NCI-H460 (cell line): ENCODE measurements around the gene RABL6. TPM values are rescaled to one million over a fixed set of nuclear protein-coding genes. Genes with fewer than 3 reads are reported as not detected.
"Not testable (repeated sequence)": the region's sequence is repeated elsewhere in the genome, so short reads cannot be mapped to it uniquely, and the experiment has no call there.

Experiments
- DNase-seq: peaks from one replicate; pipeline ENCODE4 v3.0.0-alpha.2; 2016; ENCODE audit warnings: low read depth; ENCODE audit errors: extremely low read depth
- total RNA-seq: library from RNA; depleted of rRNA; stranded (reverse); fragments of >200 nt; shearing (Covaris generic); gene quantifications from 2 replicates; pipeline ENCODE4 v1.2.3, GENCODE V29; 2014

Gene RABL6
- total RNA-seq, 1 experiment from 2014 or later = 69.4 TPM

- no peak for DNase-seq
Measured at GRCh38 chr9:136854842-136855460, 47.2 kb downstream of the RABL6 start.

GRCh38 chr9:136855461-136856078 is 47.8 kb downstream of the RABL6 start:
- DNase-seq = no peak

GRCh38 chr9:136856079-136856476 is 48.3 kb downstream of the RABL6 start:
- DNase-seq = no peak

- no peak for DNase-seq
Measured at GRCh38 chr9:136856541-136857141, 48.9 kb downstream of the RABL6 start.

GRCh38 chr9:136857166-136857565 is 49.4 kb downstream of the RABL6 start:
- no peak for DNase-seq

- no peak for DNase-seq
Measured at GRCh38 chr9:136857581-136858412, 50.0 kb downstream of the RABL6 start.

- no peak for DNase-seq
Measured at GRCh38 chr9:136858452-136858843, 50.7 kb downstream of the RABL6 start.

- DNase-seq = no peak
Measured at GRCh38 chr9:136858844-136859757, 51.4 kb downstream of the RABL6 start.

- DNase-seq = no peak
Measured at GRCh38 chr9:136860529-136860928, 52.8 kb downstream of the RABL6 start.

GRCh38 chr9:136860933-136861873 is 53.5 kb downstream of the RABL6 start:
- no peak for DNase-seq

- DNase-seq = no peak
Measured at GRCh38 chr9:136861874-136862457, 54.2 kb downstream of the RABL6 start.

- DNase-seq = no peak
Measured at GRCh38 chr9:136862849-136863622, 55.3 kb downstream of the RABL6 start.

- no peak for DNase-seq
Measured at GRCh38 chr9:136863623-136864273, 56.0 kb downstream of the RABL6 start.

- no peak for DNase-seq
Measured at GRCh38 chr9:136865041-136865767, 57.5 kb downstream of the RABL6 start.

GRCh38 chr9:136865768-136866103 is 58.0 kb downstream of the RABL6 start:
- DNase-seq = no peak

GRCh38 chr9:136866898-136867421 is 59.2 kb downstream of the RABL6 start:
- DNase-seq = not testable (repeated sequence)

- no peak for DNase-seq
Measured at GRCh38 chr9:136867480-136867879, 59.7 kb downstream of the RABL6 start.
